ENCODE data around the gene CBX2. TPM values are rescaled to one million over a fixed set of nuclear protein-coding genes. Genes with fewer than 3 reads are reported as not detected.

CBX2 gene
- total and polyA plus RNA-seq, 2 donors, result 4.4 to 12.8 TPM

- WGBS, result 98% methylated on average over 47 of the region's 47 CpGs
- peaks cover 27 to 80% of the 10 kb centered on the region in 2 donors for H3K4me1 ChIP-seq (ENCODE audit: control insufficient read depth in 2 of 2, insufficient read depth in 2 of 2, low read length in 2 of 2)
- peaks cover 70 to 78% of the 10 kb centered on the region in 2 donors for H3K27me3 ChIP-seq (ENCODE audit: control insufficient read depth in 2 of 2, insufficient read depth in 1 of 2, low read length in 1 of 2)
- no peak for DNase-seq (ENCODE audit: low read depth in 6 of 9, low spot score in 9 of 9)
- H3K9me3 ChIP-seq (ENCODE audit: control insufficient read depth in 2 of 2, insufficient read depth in 1 of 2, low read length in 1 of 2), result peaks cover 1 to 37% of the 10 kb centered on the region in 2 donors
- no peak overlapping the region for H3K4me3 ChIP-seq (ENCODE audit: low read length in 2 of 2)
- H3K27ac ChIP-seq (ENCODE audit: low read depth in 1 of 2, low read length in 1 of 2), result no peak overlapping the region
- H3K36me3 ChIP-seq (ENCODE audit: control insufficient read depth in 2 of 2, insufficient read depth in 2 of 2, low read length in 1 of 2), result peaks cover 15 to 16% of the 10 kb centered on the region in 2 donors
Observed at GRCh38 chr17:79794659-79795511, 16.9 kb downstream of the CBX2 start.

- H3K4me3 ChIP-seq (ENCODE audit: low read length in 2 of 2), result peak overlapping the region; percentile 64 to 78
- DNase-seq (ENCODE audit: low read depth in 6 of 9, low spot score in 9 of 9), result no peak
- peaks cover 37 to 80% of the 10 kb centered on the region in 2 donors for H3K4me1 ChIP-seq (ENCODE audit: control insufficient read depth in 2 of 2, insufficient read depth in 2 of 2, low read length in 2 of 2)
- H3K36me3 ChIP-seq (ENCODE audit: control insufficient read depth in 2 of 2, insufficient read depth in 2 of 2, low read length in 1 of 2), result peaks cover 15 to 16% of the 10 kb centered on the region in 2 donors
- peaks cover 3 to 32% of the 10 kb centered on the region in 2 donors for H3K9me3 ChIP-seq (ENCODE audit: control insufficient read depth in 2 of 2, insufficient read depth in 1 of 2, low read length in 1 of 2)
- WGBS, result 76% methylated on average over 8 of the region's 8 CpGs
- peaks cover 70 to 78% of the 10 kb centered on the region in 2 donors for H3K27me3 ChIP-seq (ENCODE audit: control insufficient read depth in 2 of 2, insufficient read depth in 1 of 2, low read length in 1 of 2)
- H3K27ac ChIP-seq (ENCODE audit: low read depth in 1 of 2, low read length in 1 of 2), result no peak overlapping the region
Observed at GRCh38 chr17:79795795-79796443, 18.0 kb downstream of the CBX2 start.

GRCh38 chr17:79796444-79796762 lies 18.5 kb downstream of the CBX2 start:
- WGBS, result under 1% methylated on average over 19 of the region's 19 CpGs
- peaks cover 41 to 80% of the 10 kb centered on the region in 2 donors for H3K4me1 ChIP-seq (ENCODE audit: control insufficient read depth in 2 of 2, insufficient read depth in 2 of 2, low read length in 2 of 2)
- DNase-seq (ENCODE audit: low read depth in 6 of 9, low spot score in 9 of 9), result peak in 1 of 9 donors; percentile 41
- H3K27ac ChIP-seq (ENCODE audit: low read depth in 1 of 2, low read length in 1 of 2), result peak overlapping the region; percentile 86 to 91
- peaks cover 3 to 33% of the 10 kb centered on the region in 2 donors for H3K9me3 ChIP-seq (ENCODE audit: control insufficient read depth in 2 of 2, insufficient read depth in 1 of 2, low read length in 1 of 2)
- peaks cover 70 to 78% of the 10 kb centered on the region in 2 donors for H3K27me3 ChIP-seq (ENCODE audit: control insufficient read depth in 2 of 2, insufficient read depth in 1 of 2, low read length in 1 of 2)
- peak overlapping the region; percentile 64 to 78 for H3K4me3 ChIP-seq (ENCODE audit: low read length in 2 of 2)
- peaks cover 15 to 16% of the 10 kb centered on the region in 2 donors for H3K36me3 ChIP-seq (ENCODE audit: control insufficient read depth in 2 of 2, insufficient read depth in 2 of 2, low read length in 1 of 2)

- peaks cover 15 to 16% of the 10 kb centered on the region in 2 donors for H3K36me3 ChIP-seq (ENCODE audit: control insufficient read depth in 2 of 2, insufficient read depth in 2 of 2, low read length in 1 of 2)
- H3K4me3 ChIP-seq (ENCODE audit: low read length in 2 of 2), result peak within 1 kb of the TSS; percentile 67 to 78
- peaks cover 43 to 81% of the 10 kb centered on the region in 2 donors for H3K4me1 ChIP-seq (ENCODE audit: control insufficient read depth in 2 of 2, insufficient read depth in 2 of 2, low read length in 2 of 2)
- WGBS, result under 1% methylated on average over 79 of the region's 79 CpGs
- H3K27me3 ChIP-seq (ENCODE audit: control insufficient read depth in 2 of 2, insufficient read depth in 1 of 2, low read length in 1 of 2), result peaks cover 70 to 78% of the 10 kb centered on the region in 2 donors
- peak within 1 kb of the TSS; percentile 86 to 91 for H3K27ac ChIP-seq (ENCODE audit: low read depth in 1 of 2, low read length in 1 of 2)
- H3K9me3 ChIP-seq (ENCODE audit: control insufficient read depth in 2 of 2, insufficient read depth in 1 of 2, low read length in 1 of 2), result peaks cover 3 to 31% of the 10 kb centered on the region in 2 donors
- DNase-seq (ENCODE audit: low read depth in 6 of 9, low spot score in 9 of 9), result peak; percentile 97 to 100 (median 100)
Observed at GRCh38 chr17:79796763-79797491, 19.0 kb downstream of the CBX2 start, which contains the start of gene CBX8. CBX8 (minus strand) TSS chr17:79797077; CDS start chr17:79796998, 79 bp downstream.

- Histone ChIP-seq H3K36me3 (ENCODE audit: control insufficient read depth in 2 of 2, insufficient read depth in 2 of 2, low read length in 1 of 2) (peaks cover 15 to 16% of the 10 kb centered on the region in 2 donors), H3K4me3 (ENCODE audit: low read length in 2 of 2) (peak overlapping the region; percentile 24 to 67), H3K27ac (ENCODE audit: low read depth in 1 of 2, low read length in 1 of 2) (peak overlapping the region in 1 of 2 donors; percentile 72), H3K9me3 (ENCODE audit: control insufficient read depth in 2 of 2, insufficient read depth in 1 of 2, low read length in 1 of 2) (peaks cover 6 to 39% of the 10 kb centered on the region in 2 donors), H3K27me3 (ENCODE audit: control insufficient read depth in 2 of 2, insufficient read depth in 1 of 2, low read length in 1 of 2) (peaks cover 70 to 78% of the 10 kb centered on the region in 2 donors), H3K4me1 (ENCODE audit: control insufficient read depth in 2 of 2, insufficient read depth in 2 of 2, low read length in 2 of 2) (peaks cover 48 to 83% of the 10 kb centered on the region in 2 donors)
- 1% methylated on average over 89 of the region's 89 CpGs for WGBS
- DNase-seq (ENCODE audit: low read depth in 6 of 9, low spot score in 9 of 9), result no peak
Observed at GRCh38 chr17:79797492-79798298, 19.7 kb downstream of the CBX2 start.

- peaks cover 48 to 85% of the 10 kb centered on the region in 2 donors for H3K4me1 ChIP-seq (ENCODE audit: control insufficient read depth in 2 of 2, insufficient read depth in 2 of 2, low read length in 2 of 2)
- H3K4me3 ChIP-seq (ENCODE audit: low read length in 2 of 2), result peak overlapping the region in 1 of 2 donors; percentile 67
- DNase-seq (ENCODE audit: low read depth in 6 of 9, low spot score in 9 of 9), result no peak
- WGBS, result 3% methylated on average over 70 of the region's 70 CpGs
- no peak overlapping the region for H3K27ac ChIP-seq (ENCODE audit: low read depth in 1 of 2, low read length in 1 of 2)
- H3K36me3 ChIP-seq (ENCODE audit: control insufficient read depth in 2 of 2, insufficient read depth in 2 of 2, low read length in 1 of 2), result peaks cover 15 to 16% of the 10 kb centered on the region in 2 donors
- H3K27me3 ChIP-seq (ENCODE audit: control insufficient read depth in 2 of 2, insufficient read depth in 1 of 2, low read length in 1 of 2), result peaks cover 71 to 78% of the 10 kb centered on the region in 2 donors
- H3K9me3 ChIP-seq (ENCODE audit: control insufficient read depth in 2 of 2, insufficient read depth in 1 of 2, low read length in 1 of 2), result peaks cover 6 to 43% of the 10 kb centered on the region in 2 donors
Observed at GRCh38 chr17:79798299-79799173, 20.6 kb downstream of the CBX2 start.

GRCh38 chr17:79799174-79799537 lies 21.2 kb downstream of the CBX2 start:
- H3K4me1 ChIP-seq (ENCODE audit: control insufficient read depth in 2 of 2, insufficient read depth in 2 of 2, low read length in 2 of 2), result peaks cover 48 to 86% of the 10 kb centered on the region in 2 donors
- no peak overlapping the region for H3K4me3 ChIP-seq (ENCODE audit: low read length in 2 of 2)
- peaks cover 72 to 78% of the 10 kb centered on the region in 2 donors for H3K27me3 ChIP-seq (ENCODE audit: control insufficient read depth in 2 of 2, insufficient read depth in 1 of 2, low read length in 1 of 2)

More at GRCh38 chr17:79799174-79799537, 21.2 kb downstream of the CBX2 start:
- Histone ChIP-seq H3K36me3 (ENCODE audit: control insufficient read depth in 2 of 2, insufficient read depth in 2 of 2, low read length in 1 of 2) (peaks cover 12 to 13% of the 10 kb centered on the region in 2 donors), H3K27ac (ENCODE audit: low read depth in 1 of 2, low read length in 1 of 2) (no peak overlapping the region), H3K9me3 (ENCODE audit: control insufficient read depth in 2 of 2, insufficient read depth in 1 of 2, low read length in 1 of 2) (peaks cover 6 to 48% of the 10 kb centered on the region in 2 donors)
- 9% methylated on average over 23 of the region's 23 CpGs for WGBS
- no peak for DNase-seq (ENCODE audit: low read depth in 6 of 9, low spot score in 9 of 9)
